Measurements from ENCODE around the gene PSKH1.

Gene PSKH1

GRCh38 chr16:67877064-67877463 lies 16.0 kb upstream of the PSKH1 start:
- H3K4me1 Mint-ChIP-seq (ENCODE audit: low read depth), result peaks cover 34% of the 10 kb centered on the region
- no peaks in the 10 kb centered on the region for H3K9me3 Mint-ChIP-seq (ENCODE audit: low read depth)
- no peak overlapping the region for H3K4me3 Mint-ChIP-seq
- no peaks in the 10 kb centered on the region for H3K27me3 Mint-ChIP-seq
- H3K27ac Mint-ChIP-seq, result no peak overlapping the region
- H3K36me3 Mint-ChIP-seq, result no peaks in the 10 kb centered on the region

GRCh38 chr16:67878232-67878631 lies 14.8 kb upstream of the PSKH1 start:
- Mint-ChIP-seq H3K4me3 (no peak overlapping the region), H3K9me3 (ENCODE audit: low read depth) (no peaks in the 10 kb centered on the region), H3K27ac (no peak overlapping the region), H3K36me3 (no peaks in the 10 kb centered on the region), H3K4me1 (ENCODE audit: low read depth) (peaks cover 27% of the 10 kb centered on the region), H3K27me3 (no peaks in the 10 kb centered on the region)

- H3K36me3 Mint-ChIP-seq, result no peaks in the 10 kb centered on the region
- H3K9me3 Mint-ChIP-seq (ENCODE audit: low read depth), result no peaks in the 10 kb centered on the region
- H3K4me1 Mint-ChIP-seq (ENCODE audit: low read depth), result peaks cover 24% of the 10 kb centered on the region
- H3K27me3 Mint-ChIP-seq, result no peaks in the 10 kb centered on the region
- no peak overlapping the region for H3K4me3 Mint-ChIP-seq
- no peak overlapping the region for H3K27ac Mint-ChIP-seq
Observed at GRCh38 chr16:67878846-67879245, 14.2 kb upstream of the PSKH1 start.

- Mint-ChIP-seq H3K9me3 (ENCODE audit: low read depth) (no peaks in the 10 kb centered on the region), H3K27ac (no peak overlapping the region), H3K27me3 (no peaks in the 10 kb centered on the region), H3K4me3 (no peak overlapping the region), H3K36me3 (no peaks in the 10 kb centered on the region), H3K4me1 (ENCODE audit: low read depth) (peaks cover 18% of the 10 kb centered on the region)
Observed at GRCh38 chr16:67879462-67879861, 13.6 kb upstream of the PSKH1 start.

- Mint-ChIP-seq H3K4me1 (ENCODE audit: low read depth) (peaks cover 14% of the 10 kb centered on the region), H3K27me3 (no peaks in the 10 kb centered on the region), H3K27ac (no peak overlapping the region), H3K9me3 (ENCODE audit: low read depth) (no peaks in the 10 kb centered on the region), H3K36me3 (no peaks in the 10 kb centered on the region), H3K4me3 (no peak overlapping the region)
Observed at GRCh38 chr16:67879936-67880335, 13.1 kb upstream of the PSKH1 start.

- no peaks in the 10 kb centered on the region for H3K36me3 Mint-ChIP-seq
- H3K9me3 Mint-ChIP-seq (ENCODE audit: low read depth), result no peaks in the 10 kb centered on the region
- H3K27me3 Mint-ChIP-seq, result no peaks in the 10 kb centered on the region
- H3K27ac Mint-ChIP-seq, result peak overlapping the region; percentile 77
- peaks cover 7% of the 10 kb centered on the region for H3K4me1 Mint-ChIP-seq (ENCODE audit: low read depth)
- no peak overlapping the region for H3K4me3 Mint-ChIP-seq
Observed at GRCh38 chr16:67880584-67880983, 12.5 kb upstream of the PSKH1 start.

GRCh38 chr16:67881621-67882161 lies 11.4 kb upstream of the PSKH1 start:
- Mint-ChIP-seq H3K9me3 (ENCODE audit: low read depth) (no peaks in the 10 kb centered on the region), H3K4me3 (no peak overlapping the region), H3K27me3 (no peaks in the 10 kb centered on the region), H3K4me1 (ENCODE audit: low read depth) (no peaks in the 10 kb centered on the region), H3K36me3 (no peaks in the 10 kb centered on the region), H3K27ac (no peak overlapping the region)

- Mint-ChIP-seq H3K4me3 (no peak overlapping the region), H3K4me1 (ENCODE audit: low read depth) (no peaks in the 10 kb centered on the region), H3K36me3 (no peaks in the 10 kb centered on the region), H3K9me3 (ENCODE audit: low read depth) (no peaks in the 10 kb centered on the region), H3K27me3 (no peaks in the 10 kb centered on the region), H3K27ac (no peak overlapping the region)
Observed at GRCh38 chr16:67882374-67883145, 10.5 kb upstream of the PSKH1 start.

GRCh38 chr16:67883146-67883871 lies 9.7 kb upstream of the PSKH1 start:
- Mint-ChIP-seq H3K9me3 (ENCODE audit: low read depth) (no peaks in the 10 kb centered on the region), H3K27me3 (no peaks in the 10 kb centered on the region), H3K36me3 (no peaks in the 10 kb centered on the region), H3K27ac (no peak overlapping the region), H3K4me3 (no peak overlapping the region), H3K4me1 (ENCODE audit: low read depth) (no peaks in the 10 kb centered on the region)

GRCh38 chr16:67883872-67884261 lies 9.2 kb upstream of the PSKH1 start:
- H3K27me3 Mint-ChIP-seq, result no peaks in the 10 kb centered on the region
- no peaks in the 10 kb centered on the region for H3K36me3 Mint-ChIP-seq
- H3K27ac Mint-ChIP-seq, result no peak overlapping the region
- no peak overlapping the region for H3K4me3 Mint-ChIP-seq
- no peaks in the 10 kb centered on the region for H3K9me3 Mint-ChIP-seq (ENCODE audit: low read depth)
- no peaks in the 10 kb centered on the region for H3K4me1 Mint-ChIP-seq (ENCODE audit: low read depth)

- H3K4me3 Mint-ChIP-seq, result no peak within 1 kb of the TSS
- no peaks in the 10 kb centered on the region for H3K4me1 Mint-ChIP-seq (ENCODE audit: low read depth)
- H3K36me3 Mint-ChIP-seq, result no peaks in the 10 kb centered on the region
- H3K27ac Mint-ChIP-seq, result no peak within 1 kb of the TSS
- no peaks in the 10 kb centered on the region for H3K9me3 Mint-ChIP-seq (ENCODE audit: low read depth)
- no peaks in the 10 kb centered on the region for H3K27me3 Mint-ChIP-seq
Observed at GRCh38 chr16:67884684-67885083, 8.4 kb upstream of the PSKH1 start, which contains the start of gene NRN1L. NRN1L (plus strand) TSS chr16:67884885; CDS start chr16:67884904, 19 bp downstream.

GRCh38 chr16:67885545-67885944 lies 7.5 kb upstream of the PSKH1 start:
- Mint-ChIP-seq H3K4me1 (ENCODE audit: low read depth) (no peaks in the 10 kb centered on the region), H3K36me3 (no peaks in the 10 kb centered on the region), H3K27ac (no peak overlapping the region), H3K27me3 (no peaks in the 10 kb centered on the region), H3K9me3 (ENCODE audit: low read depth) (no peaks in the 10 kb centered on the region), H3K4me3 (no peak overlapping the region)

GRCh38 chr16:67885976-67886375 lies 7.1 kb upstream of the PSKH1 start:
- H3K27me3 Mint-ChIP-seq, result no peaks in the 10 kb centered on the region
- H3K4me1 Mint-ChIP-seq (ENCODE audit: low read depth), result no peaks in the 10 kb centered on the region
- H3K36me3 Mint-ChIP-seq, result no peaks in the 10 kb centered on the region
- H3K27ac Mint-ChIP-seq, result no peak overlapping the region
- H3K9me3 Mint-ChIP-seq (ENCODE audit: low read depth), result no peaks in the 10 kb centered on the region
- no peak overlapping the region for H3K4me3 Mint-ChIP-seq

- H3K4me3 Mint-ChIP-seq, result no peak overlapping the region
- no peaks in the 10 kb centered on the region for H3K27me3 Mint-ChIP-seq
- no peaks in the 10 kb centered on the region for H3K36me3 Mint-ChIP-seq
- H3K4me1 Mint-ChIP-seq (ENCODE audit: low read depth), result no peaks in the 10 kb centered on the region
- H3K27ac Mint-ChIP-seq, result no peak overlapping the region
- H3K9me3 Mint-ChIP-seq (ENCODE audit: low read depth), result no peaks in the 10 kb centered on the region
Observed at GRCh38 chr16:67886387-67886786, 6.7 kb upstream of the PSKH1 start.

- H3K9me3 Mint-ChIP-seq (ENCODE audit: low read depth), result no peaks in the 10 kb centered on the region
- no peak overlapping the region for H3K4me3 Mint-ChIP-seq
- no peaks in the 10 kb centered on the region for H3K36me3 Mint-ChIP-seq
- no peak overlapping the region for H3K27ac Mint-ChIP-seq
- H3K27me3 Mint-ChIP-seq, result no peaks in the 10 kb centered on the region
- H3K4me1 Mint-ChIP-seq (ENCODE audit: low read depth), result peaks cover 7% of the 10 kb centered on the region
Observed at GRCh38 chr16:67888331-67888730, 4.7 kb upstream of the PSKH1 start.

Measured in activated naive CD8-positive, alpha-beta T cell (primary cell).